Glomerular visceral epithelial cell (primary cell): ENCODE measurements around the gene ADGRB3.

Experiments
- DNase-seq: peaks from one replicate; pipeline ENCODE4 v3.0.0-alpha.2; 2016; ENCODE audit errors: extremely low spot score

Gene ADGRB3

DNA sequence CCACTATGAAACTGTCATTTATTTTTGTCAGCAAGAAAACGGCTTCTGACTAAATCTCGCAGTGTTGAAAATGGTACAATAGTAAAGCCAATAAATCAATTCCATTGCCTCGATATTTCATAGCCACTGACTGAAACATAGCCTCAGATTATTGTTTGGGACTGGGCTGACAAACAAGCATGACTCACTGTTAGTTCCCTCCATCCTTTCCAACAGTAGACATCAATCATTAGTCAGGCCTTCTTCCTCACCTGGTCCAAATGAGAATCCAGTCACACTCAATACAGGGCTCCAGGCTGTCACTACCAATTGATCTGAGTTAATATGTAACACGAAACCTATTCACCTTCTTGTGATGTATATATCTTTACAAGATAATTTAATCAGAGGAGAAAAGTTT lies 66.1 kb downstream of the ADGRB3 start:
- no peak for DNase-seq

DNA sequence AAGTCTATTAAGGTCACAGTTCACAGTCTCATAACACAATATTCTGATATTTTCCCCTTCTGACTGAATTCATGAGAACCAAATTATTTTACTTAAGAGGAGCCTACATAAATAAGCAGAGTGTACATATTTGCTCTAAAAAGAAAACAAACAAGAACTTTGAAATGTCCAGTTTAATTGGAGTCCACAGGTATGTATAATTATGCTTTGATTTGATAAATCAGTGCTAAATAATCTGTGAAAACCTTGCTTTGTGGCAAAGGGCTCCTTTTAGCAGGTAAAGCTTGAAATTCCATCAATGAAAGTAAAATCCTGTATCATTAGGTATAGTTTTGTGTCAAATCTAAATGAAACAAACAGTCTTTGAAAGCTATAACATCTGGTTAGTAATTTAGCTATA lies 69.4 kb downstream of the ADGRB3 start:
- no peak for DNase-seq

DNA sequence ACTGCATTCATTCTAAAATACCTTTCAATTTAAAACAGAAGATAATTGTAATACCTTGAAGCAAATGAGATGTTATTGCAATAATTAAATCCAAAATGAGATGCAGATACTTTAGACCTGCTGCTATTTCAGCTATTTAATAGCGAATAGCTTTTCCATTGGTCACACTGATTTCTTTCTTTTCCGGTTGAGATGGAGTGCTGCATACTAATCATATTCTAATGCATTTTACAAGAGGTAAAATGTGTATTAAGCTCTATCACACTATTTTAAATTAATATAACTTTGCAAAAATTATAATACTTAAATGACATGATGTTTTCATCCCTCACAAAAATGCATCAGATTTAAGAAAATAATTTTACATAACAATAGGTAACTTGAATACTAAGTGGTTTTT lies 74.0 kb downstream of the ADGRB3 start:
- no peak for DNase-seq

DNA sequence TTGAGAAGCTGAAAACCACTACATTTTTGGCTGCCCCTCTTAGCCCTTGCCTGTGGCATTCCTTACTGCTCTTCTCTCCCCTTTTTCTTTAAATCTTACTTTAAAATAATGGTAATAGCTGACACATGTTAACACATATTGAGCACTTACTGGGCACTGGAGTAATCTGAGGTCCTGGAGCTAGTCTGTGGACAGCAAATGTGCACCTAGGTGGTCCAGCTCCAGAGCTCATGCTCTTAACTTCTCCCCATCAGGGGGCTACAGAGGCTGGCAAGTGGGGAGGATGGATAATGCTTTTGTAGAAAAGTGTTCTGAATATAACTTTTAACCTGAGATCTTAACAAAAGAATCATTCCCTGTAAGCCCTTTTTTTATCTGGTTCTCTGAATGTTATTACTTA lies 74.8 kb downstream of the ADGRB3 start:
- no peak for DNase-seq

DNA sequence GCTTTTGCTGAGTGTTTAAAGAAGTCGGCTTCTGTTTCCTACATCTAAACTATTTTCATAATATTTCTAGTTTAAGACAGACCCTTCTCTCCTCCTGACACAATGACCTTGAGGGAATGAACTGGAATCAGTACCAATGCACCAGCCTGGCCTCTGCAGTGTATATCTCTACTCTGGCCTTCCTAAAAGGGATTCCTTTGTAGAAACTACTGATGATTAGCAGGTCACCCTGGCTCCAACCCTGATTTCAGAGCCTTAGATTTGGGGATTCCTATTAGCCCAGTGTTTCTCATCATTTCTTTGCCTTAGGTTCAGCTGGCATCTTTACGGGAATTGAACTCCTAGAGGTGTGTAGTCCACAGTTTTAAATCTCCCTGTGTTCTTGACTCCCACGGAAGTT lies 75.4 kb downstream of the ADGRB3 start:
- DNase-seq, result no peak

DNA sequence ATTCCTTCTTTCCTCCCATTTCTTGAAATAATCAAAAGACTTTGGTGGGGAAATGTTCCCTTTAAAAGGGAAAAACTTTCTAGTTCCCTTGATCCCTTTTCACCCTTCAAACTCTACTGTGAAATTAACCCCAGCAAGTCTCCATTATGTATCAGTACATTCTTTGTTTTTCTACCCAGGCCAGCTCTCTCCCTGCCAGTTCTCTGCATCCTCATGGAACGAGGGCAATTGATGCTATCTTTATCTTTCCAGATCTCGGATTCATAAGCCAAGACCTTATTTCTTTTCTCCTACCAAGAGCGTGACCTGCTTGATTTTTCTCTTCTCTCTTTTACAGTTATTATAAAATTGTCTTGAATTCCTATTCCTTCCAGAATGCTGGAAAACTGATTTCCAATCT lies 75.8 kb downstream of the ADGRB3 start:
- DNase-seq, result no peak

DNA sequence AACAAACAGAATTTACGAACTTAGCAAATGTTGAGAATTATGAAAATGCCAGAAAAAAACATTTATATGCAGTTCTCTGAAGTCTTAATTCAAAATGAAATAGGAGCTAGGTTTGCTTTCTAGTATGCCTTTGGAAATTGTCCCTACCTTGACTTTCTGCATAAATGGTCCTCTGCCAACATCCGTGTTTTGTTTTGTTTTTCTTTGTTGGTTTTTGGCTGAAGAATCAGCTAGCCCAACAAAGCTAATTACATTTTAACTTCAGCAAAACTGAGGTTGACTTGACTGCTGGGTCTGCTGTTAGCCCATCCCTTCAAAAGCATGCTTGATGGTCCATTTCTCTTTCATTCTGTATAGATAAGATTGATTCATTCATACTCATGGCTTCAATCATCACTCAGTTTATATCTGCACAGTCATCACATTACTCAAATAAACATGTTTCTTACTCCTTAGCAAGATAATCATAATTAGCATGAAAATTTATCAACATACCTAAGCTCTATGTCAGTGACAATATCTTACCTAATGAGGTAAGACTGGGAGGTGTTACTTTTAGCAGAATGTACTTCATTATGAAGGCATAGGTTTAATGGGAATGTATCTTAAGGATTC lies 76.4 kb downstream of the ADGRB3 start:
- DNase-seq, result no peak

DNA sequence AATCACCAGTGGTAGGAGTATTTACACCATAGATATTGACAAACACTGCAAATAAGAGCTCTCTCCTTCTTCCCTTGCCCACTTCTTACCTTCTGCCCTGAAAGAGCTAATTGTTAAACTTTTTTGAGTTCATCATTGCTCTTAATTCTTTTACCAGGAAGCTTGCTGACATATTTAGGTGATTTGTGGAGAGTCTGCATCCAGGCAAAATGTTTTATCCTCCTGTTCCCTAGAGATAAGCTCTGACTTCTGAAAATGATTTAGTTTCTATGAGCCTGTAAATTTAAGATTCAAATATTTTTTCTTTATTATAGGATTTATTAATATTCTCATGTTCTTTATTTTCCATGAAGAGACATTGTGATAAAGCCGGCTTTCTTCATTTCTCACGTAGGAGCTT lies 81.5 kb downstream of the ADGRB3 start:
- DNase-seq, result no peak

DNA sequence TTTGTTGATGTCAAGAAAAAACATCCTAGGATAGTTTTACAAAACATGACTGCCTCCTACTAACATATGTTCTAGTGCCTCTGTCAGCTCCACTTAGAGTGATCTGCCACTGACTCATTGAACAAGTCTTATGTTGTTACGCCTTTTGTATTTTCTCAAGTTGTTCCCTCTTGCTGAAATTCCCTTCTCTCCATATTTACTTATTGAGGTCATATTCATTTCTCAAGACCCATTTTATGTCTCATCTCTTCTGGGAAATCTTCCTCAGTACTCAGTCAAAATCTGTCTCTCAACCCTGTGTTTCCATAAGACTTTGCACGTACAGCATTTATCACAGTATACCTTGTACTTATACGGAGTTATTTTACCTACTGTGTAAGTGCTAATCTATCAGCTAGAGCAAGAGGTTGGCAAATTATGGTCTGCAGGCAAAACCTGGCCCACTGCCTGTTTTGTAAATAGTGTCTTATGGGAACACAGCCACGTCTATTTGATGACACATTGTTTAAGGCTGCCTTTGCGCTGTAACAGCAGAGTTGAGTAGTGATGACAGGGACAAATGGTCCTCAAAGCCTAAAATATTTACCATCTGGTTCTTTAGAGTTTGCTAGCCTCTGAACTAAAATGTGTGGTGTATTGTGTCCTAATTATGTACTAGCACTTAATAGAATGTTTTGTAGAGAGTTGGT lies 83.4 kb downstream of the ADGRB3 start:
- no peak for DNase-seq

DNA sequence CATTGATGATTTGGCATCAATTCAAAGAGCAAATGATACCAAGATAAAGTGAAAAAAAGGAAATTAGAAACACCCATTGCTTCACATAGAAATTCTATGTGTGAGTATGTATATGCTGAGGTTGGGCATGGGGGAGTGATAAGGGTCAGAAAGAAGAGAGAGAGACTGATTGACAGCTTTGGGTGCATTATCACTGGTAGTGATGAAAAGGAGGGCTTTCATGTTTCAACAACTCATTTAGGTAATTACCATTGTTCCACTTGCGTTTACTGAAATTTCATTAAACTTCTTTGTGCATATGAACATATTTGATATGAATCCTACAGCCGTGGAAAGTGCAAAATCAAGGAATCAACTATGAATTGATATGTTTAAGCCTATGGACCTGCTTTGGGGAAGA lies 84.7 kb downstream of the ADGRB3 start:
- no peak for DNase-seq

DNA sequence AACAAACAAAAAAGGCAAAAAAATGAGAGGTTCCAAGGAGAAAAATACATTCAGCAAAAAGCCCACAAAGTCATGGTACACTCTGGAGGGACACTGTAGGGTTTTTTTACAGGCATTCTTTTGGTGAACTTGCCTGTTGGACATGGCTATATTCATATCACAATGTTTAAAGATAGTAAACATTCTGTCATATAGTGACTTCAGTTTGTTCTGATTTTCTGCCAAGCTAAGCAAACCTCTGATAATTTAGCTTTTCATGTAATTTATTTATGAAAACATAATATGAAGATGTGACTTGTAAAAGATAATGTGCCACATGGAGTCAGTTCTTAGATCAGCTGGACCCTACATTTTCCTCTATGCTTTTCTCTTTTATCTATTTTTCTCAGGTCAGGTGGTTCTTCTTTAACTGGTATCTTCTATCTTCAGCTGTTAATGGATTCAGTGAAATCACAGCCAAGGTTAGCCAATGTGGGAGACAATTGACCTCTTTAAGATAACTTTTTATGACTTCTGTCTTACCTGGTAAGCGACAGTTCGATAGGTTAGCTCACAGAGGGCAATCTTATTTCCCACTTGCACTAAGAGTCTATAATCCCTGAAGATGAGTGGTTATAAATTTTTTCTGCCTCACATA lies 87.9 kb downstream of the ADGRB3 start:
- no peak for DNase-seq

DNA sequence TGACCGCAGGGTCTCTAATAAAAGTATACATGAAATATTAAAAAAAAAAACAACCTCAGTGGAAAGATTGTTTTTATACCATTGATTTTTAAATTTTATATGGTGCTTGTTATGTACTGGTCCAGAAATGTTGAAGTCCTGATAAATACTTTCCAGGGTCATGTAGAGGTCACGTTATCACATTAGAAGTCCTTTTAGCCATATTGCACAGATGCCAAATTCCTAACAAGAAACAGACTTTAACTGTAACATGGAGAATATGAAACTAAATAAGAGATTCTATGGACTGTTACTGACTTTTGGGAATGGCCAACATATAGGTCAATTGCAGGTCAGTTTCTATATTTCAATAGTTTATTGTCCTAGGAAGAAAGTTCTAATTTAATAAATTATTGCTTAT lies 89.0 kb downstream of the ADGRB3 start:
- DNase-seq, result no peak

DNA sequence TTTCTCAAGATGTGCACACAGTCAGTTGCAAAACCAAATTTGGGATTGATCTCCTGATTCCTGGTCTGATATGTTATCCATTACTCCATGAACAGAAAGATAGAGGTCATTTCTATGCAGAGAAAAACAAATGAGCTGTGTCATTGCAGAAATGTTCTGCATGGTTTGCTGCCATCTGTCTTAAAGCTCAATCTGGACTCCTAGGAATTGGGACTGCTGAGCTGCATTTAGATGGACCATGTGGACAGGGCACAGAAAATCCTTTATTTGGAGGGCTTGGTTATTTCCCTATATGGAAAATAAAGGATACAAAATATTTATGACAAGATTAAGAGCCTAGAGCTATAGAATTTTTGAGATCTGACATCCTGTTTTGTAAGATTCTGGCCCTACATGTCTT lies 91.3 kb downstream of the ADGRB3 start:
- DNase-seq, result no peak

DNA sequence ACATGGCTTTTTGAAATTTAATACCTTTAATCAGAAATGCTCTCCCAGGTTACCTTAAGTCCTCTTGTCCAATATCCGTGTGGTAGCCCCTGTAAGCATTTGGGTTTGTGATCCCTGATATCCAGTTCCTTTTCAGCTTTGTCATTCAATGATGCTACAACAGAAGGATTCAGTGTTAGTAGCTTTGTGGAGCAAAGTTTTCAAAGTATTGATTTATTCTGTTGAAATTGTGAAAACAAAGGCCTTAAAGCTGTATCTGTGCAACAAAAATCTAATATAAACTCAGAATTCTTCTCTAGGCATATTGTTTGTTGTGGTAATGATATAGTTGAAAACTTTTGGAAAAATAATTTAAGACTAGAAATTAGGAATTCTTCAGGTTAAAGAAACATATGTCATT lies 91.9 kb downstream of the ADGRB3 start:
- no peak for DNase-seq

DNA sequence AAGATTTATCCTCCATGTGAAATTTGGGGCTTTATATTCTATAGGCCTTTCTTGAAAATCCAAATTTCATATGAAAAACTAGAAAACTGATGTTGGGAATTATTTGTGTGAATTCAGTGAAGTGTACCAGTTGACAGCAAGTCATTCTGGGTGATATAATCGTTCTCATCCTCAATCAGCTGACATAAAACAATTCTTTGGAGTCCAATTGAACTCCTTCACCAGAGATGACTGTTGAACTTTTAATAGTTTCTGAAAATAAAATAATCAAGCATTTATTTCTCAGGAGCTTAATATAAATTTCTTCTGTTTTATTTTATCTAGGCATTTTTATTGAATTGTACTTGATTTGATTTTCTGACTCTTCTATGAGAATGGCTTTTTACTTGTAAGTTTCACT lies 92.6 kb downstream of the ADGRB3 start:
- no peak for DNase-seq

DNA sequence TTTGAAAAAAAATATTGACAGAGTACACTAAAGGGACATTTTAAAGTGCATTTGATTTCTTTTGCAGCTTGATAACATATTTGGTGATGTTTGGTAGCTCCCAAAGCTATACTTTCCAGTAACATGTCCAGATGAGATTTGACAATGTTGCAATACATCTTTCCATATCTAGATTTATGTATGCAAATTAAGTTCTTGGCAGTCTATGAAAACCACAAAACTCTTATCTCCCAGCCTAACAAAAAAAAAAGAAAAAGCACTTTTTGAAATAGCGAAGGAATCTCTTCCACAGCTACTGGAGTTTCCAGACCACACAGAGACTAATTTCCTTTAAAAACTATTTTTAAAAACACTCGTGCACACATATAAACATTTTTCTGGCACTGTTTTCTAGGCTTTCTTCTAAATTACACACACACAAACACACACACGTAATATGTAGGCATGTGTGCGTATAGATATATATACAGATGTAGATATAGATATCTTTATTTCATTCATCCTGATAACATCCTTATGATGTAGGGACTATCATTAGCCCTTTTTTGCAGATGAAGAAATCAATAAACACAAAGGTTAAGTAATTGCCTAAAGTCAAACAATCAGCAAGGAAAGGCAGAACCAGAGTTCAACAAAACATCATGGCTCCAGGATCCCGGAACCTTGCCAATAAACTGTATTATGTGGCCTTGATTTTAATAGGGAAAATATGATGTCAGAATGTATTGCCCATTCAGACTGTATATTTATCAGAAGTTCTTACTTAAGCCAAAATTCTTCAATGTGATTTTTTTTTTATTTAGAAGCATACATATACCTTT lies 93.3 kb downstream of the ADGRB3 start:
- no peak for DNase-seq

DNA sequence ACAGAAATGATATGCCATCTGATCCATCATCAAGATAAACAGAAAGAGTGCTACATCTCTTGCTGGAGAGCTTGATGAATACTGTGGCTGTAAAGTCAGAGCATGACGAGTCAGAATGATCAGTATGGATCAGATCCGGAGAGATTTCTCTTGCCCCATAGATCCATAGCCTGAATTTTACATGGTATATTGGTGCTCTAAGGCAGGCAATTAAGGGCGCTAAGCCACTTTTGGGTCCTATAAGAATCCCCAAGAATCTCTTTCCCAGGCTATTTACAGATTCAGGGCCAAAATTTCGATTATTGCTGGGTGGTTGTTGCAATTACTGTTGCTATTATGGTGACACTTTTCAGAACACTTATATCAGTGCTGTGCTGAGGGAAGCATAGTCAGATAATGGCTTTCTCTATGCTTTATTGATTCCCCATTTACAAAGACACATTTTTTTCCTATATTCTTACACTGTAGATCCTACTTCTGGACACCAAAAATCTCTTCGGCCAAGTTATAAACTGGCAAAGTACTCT lies 94.4 kb downstream of the ADGRB3 start:
- no peak for DNase-seq

DNA sequence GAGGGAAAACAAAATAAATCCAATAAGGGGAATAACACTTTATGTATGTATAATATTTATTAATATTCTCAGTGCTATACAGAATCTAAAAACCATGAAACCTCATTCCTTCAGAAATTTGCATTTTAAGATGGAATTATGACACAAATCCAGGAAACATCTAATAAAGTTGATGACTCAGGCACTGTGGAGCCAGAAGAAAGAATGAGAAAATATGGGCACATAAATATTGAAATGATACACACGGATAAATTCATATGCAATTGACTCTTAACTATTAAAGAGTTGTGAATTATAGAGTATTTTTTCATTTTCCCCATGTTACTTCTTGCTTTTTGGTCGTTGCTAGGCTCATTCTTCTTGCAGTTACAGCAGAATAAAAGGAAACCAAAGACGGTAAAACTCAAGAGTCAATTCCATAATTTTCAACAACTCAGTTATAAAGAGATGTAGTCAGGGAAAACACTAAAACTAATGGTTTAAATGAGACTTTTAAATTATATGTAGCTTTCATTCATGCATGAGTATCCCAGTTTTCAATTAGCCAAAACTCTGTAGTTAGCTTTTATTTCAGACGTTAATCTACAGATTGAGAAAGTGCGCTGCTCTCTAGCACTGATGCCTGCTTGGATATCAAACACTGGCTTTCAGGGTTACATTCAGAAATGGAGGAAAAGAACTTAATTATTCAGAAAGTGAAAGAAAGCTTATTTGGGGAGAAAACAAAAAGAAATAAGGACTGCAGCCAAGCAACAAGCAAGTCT lies 95.4 kb downstream of the ADGRB3 start:
- no peak for DNase-seq

DNA sequence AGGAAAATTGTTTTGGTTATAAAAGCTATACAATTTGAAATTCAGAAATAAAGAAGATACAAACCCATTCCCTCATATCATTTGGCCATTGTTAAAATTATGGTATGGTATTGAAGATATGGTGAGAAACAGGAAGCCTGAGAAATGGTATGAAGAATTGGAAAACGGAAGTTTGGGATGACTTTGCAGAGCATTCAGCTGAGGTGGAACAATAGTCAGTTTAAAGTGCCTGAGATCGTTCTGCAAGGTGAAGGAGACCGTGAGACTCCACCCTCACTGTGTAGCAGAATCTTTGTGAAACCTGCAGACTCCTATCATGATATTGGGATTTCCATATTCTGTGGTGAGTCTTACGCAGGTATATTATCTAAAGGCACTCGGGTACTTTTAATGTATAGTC lies 97.3 kb downstream of the ADGRB3 start:
- DNase-seq, result no peak

DNA sequence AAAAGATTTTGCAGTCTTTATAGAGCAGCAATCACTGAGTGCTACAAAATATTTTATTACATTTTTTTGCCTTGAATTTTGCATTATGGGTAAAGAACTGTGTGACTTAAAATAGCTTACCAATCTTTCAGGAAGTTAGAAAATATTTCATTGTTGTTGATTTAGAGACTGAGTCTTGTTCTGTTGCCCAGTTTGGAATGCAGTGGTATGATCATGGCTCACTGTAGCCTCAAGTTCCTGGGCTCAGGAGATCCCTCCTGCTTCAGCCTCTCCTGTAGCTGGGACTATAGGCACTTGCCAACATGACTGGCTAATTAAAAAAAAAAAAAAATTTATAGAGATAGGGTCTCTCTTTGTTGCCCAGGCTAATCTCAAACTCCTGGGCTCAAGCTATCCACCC lies 100.8 kb downstream of the ADGRB3 start:
- no peak for DNase-seq

DNA sequence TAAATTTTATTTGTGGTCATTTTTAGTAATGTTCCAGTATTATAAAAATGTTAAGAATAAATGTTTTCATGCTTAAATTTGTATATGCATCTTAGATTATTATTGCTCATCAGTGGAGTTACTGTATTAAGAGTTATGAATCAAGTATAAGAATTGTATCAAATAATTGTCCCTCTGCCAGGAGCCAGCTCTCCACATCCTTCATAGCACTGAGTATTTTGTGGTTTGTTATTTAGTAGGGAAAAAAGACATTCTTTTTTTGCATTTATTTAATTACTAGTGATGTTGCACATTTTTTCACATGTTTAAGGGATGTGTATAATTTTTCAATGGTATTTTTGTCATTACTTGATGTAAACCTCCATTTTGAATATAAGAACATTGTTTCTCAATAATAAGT lies 102.0 kb downstream of the ADGRB3 start:
- DNase-seq, result no peak

DNA sequence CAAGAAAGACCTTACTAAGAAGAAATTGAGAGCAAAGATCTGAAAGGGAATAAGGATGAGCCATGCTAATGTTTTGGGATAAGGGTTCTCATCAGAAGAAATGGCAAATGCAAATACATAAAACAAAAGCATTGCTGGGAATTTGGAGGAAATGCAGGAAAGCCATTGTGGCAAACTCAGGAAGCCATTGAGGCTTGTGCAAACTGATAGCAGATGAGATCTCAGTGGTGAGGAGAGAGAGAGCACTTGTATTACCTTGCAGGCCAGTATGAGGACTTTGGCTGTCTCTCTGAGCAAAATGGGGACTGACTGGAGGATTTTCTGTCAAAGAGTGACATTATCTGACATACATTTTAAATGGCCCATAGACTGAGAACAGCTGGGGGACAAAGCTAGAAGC lies 103.0 kb downstream of the ADGRB3 start:
- DNase-seq, result no peak
